WTC11 (cell line): ENCODE measurements around the gene NOTUM. TPM values are rescaled to one million over a fixed set of nuclear protein-coding genes. Genes with fewer than 3 reads are reported as not detected.
A peak's percentile ranks its signal among the peaks of the same experiment; 100 is the strongest.

ENCODE experiments used
- AFF4 ChIP-seq: sonication (generic); formaldehyde crosslinking; IDR thresholded peaks from 2 replicates; pipeline ENCODE4 v1.8.1; 2023; ENCODE audit warnings: mild to moderate bottlenecking, missing genetic modification reagents, borderline replicate concordance
- AR ChIP-seq: fragments of 250-450 bp; sonication (Bioruptor Pico); IDR thresholded peaks from 2 replicates; pipeline ENCODE4 v1.9.0; 2021; ENCODE audit warnings: mild to moderate bottlenecking
- CREB1 ChIP-seq: sonication (generic); formaldehyde crosslinking; IDR thresholded peaks from 2 replicates; pipeline ENCODE4 v1.8.0; 2023; ENCODE audit warnings: mild to moderate bottlenecking, missing genetic modification reagents
- E2F5 ChIP-seq: sonication (generic); formaldehyde crosslinking; IDR thresholded peaks from 2 replicates; pipeline ENCODE4 v1.8.1; 2022; ENCODE audit warnings: mild to moderate bottlenecking, moderate library complexity, missing genetic modification reagents
- EMX1 ChIP-seq: fragments of 250-450 bp; sonication (Bioruptor Pico); IDR thresholded peaks from 2 replicates; pipeline ENCODE4 v1.8.0; 2021; ENCODE audit warnings: mild to moderate bottlenecking
- FOXK1 ChIP-seq: sonication (generic); formaldehyde crosslinking; IDR thresholded peaks from 2 replicates; pipeline ENCODE4 v1.8.0; 2022; ENCODE audit warnings: mild to moderate bottlenecking, moderate library complexity, missing genetic modification reagents
- MXD4 ChIP-seq: fragments of 250-450 bp; sonication (Bioruptor Pico); IDR thresholded peaks from 2 replicates; pipeline ENCODE4 v1.8.0; 2021; ENCODE audit warnings: mild to moderate bottlenecking, moderate library complexity, borderline replicate concordance
- NFE2L1 ChIP-seq: sonication (generic); formaldehyde crosslinking; IDR thresholded peaks from 2 replicates; pipeline ENCODE4 v1.8.1; 2023; ENCODE audit warnings: missing genetic modification reagents
- OVOL2 ChIP-seq: fragments of 250-450 bp; sonication (Bioruptor Pico); IDR thresholded peaks from 2 replicates; pipeline ENCODE4 v1.9.0; 2021; ENCODE audit warnings: mild to moderate bottlenecking, borderline replicate concordance
- RORB ChIP-seq: fragments of 250-450 bp; sonication (Bioruptor Pico); IDR thresholded peaks from 2 replicates; pipeline ENCODE4 v1.9.0; 2021; ENCODE audit warnings: mild to moderate bottlenecking
- TCF7 ChIP-seq: sonication (generic); formaldehyde crosslinking; IDR thresholded peaks from 2 replicates; pipeline ENCODE4 v1.8.0; 2022; ENCODE audit warnings: mild to moderate bottlenecking, low read depth, missing genetic modification reagents, moderate library complexity
- ZBTB43 ChIP-seq: sonication (generic); formaldehyde crosslinking; IDR thresholded peaks from 2 replicates; pipeline ENCODE4 v1.8.1; 2023; ENCODE audit warnings: mild to moderate bottlenecking, missing genetic modification reagents
- ZMAT4 ChIP-seq: fragments of 250-450 bp; sonication (Bioruptor Pico); IDR thresholded peaks from 2 replicates; pipeline ENCODE4 v1.9.0; 2021; ENCODE audit warnings: mild to moderate bottlenecking
- ZNF138 ChIP-seq: sonication (generic); formaldehyde crosslinking; conservative IDR thresholded peaks from 2 replicates; pipeline ENCODE4 v1.8.1; 2022; ENCODE audit warnings: mild to moderate bottlenecking, moderate library complexity, missing genetic modification reagents
- ZNF263 ChIP-seq: sonication (generic); formaldehyde crosslinking; IDR thresholded peaks from 2 replicates; pipeline ENCODE4 v1.8.1; 2022; ENCODE audit warnings: low read depth, mild to moderate bottlenecking, moderate library complexity, missing genetic modification reagents
- ZNF423 ChIP-seq: fragments of 250-450 bp; sonication (Bioruptor Pico); IDR thresholded peaks from 2 replicates; pipeline ENCODE4 v2.1.2; 2022; ENCODE audit warnings: mild to moderate bottlenecking, moderate library complexity
- ZNF425 ChIP-seq: fragments of 250-450 bp; sonication (Bioruptor Pico); conservative IDR thresholded peaks from 2 replicates; pipeline ENCODE4 v1.9.0; 2021; ENCODE audit warnings: mild to moderate bottlenecking
- total RNA-seq: library from RNA; stranded (reverse); gene quantifications from 3 replicates; pipeline ENCODE4 v1.2.3, GENCODE V29; 2021
- TF ChIP-seq, protein P1 (sequence below): fragments of 200-600 bp; IDR thresholded peaks from 2 replicates; pipeline ENCODE4 v1.8.0; 2022; ENCODE audit warnings: antibody characterized with exemption
- TF ChIP-seq, protein P2 (sequence below): sonication (generic); formaldehyde crosslinking; IDR thresholded peaks from 2 replicates; pipeline ENCODE4 v1.8.0; 2022; ENCODE audit warnings: mild to moderate bottlenecking, missing genetic modification reagents
- TF ChIP-seq, protein P3 (sequence below): sonication (generic); formaldehyde crosslinking; IDR thresholded peaks from 2 replicates; pipeline ENCODE4 v1.8.0; 2022; ENCODE audit warnings: mild to moderate bottlenecking, missing genetic modification reagents
- TF ChIP-seq, protein P4 (sequence below): sonication (generic); formaldehyde crosslinking; IDR thresholded peaks from 2 replicates; pipeline ENCODE4 v1.8.1; 2023; ENCODE audit warnings: mild to moderate bottlenecking, missing genetic modification reagents

NOTUM gene
- total RNA-seq, 1 experiment from 2014 or later, result 1.7 TPM

DNA sequence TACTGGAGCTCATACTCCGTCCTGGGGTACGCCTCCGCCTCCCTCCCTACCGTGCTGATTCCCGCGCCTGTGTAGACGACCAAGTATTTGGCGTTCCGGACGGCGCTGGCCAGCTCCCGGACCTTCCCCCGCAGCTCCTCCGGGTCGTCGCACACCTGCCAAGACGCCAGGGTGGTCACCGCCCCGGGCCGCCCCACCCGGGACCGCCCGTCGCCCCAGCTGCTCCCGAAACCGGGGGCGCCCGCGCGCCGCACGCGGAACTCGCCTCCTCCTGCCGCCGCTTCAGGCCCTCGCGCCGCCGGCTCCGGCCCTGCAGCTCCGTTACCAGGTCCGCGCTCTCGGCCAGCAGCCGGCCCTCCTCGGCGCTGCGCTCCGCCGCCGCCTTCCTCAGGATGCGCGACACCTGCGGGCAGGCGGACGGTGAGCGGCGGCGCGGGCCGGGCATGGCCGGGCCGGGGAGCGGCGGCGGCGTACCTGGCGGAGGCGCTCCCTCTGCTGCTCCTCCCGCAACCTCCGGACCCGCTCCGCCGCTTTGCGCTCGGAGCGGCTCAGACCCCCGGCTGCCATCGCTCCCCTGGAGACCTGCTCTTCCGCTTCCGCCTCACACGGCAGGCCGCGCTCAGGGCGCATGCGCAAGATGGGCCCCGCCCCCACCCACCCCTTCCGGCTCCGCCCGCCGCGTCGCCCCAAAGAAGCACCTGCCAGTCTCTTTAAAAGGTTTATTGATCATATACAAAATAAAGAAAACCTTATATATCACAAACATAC is 43.2 kb downstream of the NOTUM start, which contains the start of gene SIRT7 (continued):
- TF ChIP-seq AFF4 (no peak), ZNF263 (CRISPR knock-in tag) (no peak), RORB (no peak), EMX1 (CRISPR knock-in tag) (no peak), NFE2L1 (no peak), MXD4 (no peak), AR (no peak), CREB1 (CRISPR knock-in tag) (no peak), ZNF138 (CRISPR knock-in tag) (no peak), ZNF425 (CRISPR knock-in tag) (no peak), ZMAT4 (CRISPR knock-in tag) (no peak), E2F5 (0 out of 2 replicates have a peak, but pooled peaks have one; percentile 64), OVOL2 (CRISPR knock-in tag) (no peak), ZBTB43 (CRISPR knock-in tag) (no peak), FOXK1 (CRISPR knock-in tag) (0 out of 2 replicates have a peak, but pooled peaks have one; percentile 37), ZNF423 (CRISPR knock-in tag) (no peak), TCF7 (CRISPR knock-in tag) (no peak)
- TF ChIP-seq, protein P1, sequence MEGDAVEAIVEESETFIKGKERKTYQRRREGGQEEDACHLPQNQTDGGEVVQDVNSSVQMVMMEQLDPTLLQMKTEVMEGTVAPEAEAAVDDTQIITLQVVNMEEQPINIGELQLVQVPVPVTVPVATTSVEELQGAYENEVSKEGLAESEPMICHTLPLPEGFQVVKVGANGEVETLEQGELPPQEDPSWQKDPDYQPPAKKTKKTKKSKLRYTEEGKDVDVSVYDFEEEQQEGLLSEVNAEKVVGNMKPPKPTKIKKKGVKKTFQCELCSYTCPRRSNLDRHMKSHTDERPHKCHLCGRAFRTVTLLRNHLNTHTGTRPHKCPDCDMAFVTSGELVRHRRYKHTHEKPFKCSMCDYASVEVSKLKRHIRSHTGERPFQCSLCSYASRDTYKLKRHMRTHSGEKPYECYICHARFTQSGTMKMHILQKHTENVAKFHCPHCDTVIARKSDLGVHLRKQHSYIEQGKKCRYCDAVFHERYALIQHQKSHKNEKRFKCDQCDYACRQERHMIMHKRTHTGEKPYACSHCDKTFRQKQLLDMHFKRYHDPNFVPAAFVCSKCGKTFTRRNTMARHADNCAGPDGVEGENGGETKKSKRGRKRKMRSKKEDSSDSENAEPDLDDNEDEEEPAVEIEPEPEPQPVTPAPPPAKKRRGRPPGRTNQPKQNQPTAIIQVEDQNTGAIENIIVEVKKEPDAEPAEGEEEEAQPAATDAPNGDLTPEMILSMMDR, result no peak
- TF ChIP-seq, protein P2, sequence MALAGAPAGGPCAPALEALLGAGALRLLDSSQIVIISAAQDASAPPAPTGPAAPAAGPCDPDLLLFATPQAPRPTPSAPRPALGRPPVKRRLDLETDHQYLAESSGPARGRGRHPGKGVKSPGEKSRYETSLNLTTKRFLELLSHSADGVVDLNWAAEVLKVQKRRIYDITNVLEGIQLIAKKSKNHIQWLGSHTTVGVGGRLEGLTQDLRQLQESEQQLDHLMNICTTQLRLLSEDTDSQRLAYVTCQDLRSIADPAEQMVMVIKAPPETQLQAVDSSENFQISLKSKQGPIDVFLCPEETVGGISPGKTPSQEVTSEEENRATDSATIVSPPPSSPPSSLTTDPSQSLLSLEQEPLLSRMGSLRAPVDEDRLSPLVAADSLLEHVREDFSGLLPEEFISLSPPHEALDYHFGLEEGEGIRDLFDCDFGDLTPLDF (CRISPR knock-in tag), result no peak
- TF ChIP-seq, protein P3, sequence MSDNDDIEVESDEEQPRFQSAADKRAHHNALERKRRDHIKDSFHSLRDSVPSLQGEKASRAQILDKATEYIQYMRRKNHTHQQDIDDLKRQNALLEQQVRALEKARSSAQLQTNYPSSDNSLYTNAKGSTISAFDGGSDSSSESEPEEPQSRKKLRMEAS, result no peak; the same call in 1 of the 2 replicates
- TF ChIP-seq, protein P4, sequence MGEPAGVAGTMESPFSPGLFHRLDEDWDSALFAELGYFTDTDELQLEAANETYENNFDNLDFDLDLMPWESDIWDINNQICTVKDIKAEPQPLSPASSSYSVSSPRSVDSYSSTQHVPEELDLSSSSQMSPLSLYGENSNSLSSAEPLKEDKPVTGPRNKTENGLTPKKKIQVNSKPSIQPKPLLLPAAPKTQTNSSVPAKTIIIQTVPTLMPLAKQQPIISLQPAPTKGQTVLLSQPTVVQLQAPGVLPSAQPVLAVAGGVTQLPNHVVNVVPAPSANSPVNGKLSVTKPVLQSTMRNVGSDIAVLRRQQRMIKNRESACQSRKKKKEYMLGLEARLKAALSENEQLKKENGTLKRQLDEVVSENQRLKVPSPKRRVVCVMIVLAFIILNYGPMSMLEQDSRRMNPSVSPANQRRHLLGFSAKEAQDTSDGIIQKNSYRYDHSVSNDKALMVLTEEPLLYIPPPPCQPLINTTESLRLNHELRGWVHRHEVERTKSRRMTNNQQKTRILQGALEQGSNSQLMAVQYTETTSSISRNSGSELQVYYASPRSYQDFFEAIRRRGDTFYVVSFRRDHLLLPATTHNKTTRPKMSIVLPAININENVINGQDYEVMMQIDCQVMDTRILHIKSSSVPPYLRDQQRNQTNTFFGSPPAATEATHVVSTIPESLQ, result no peak
